IMR-90 (cell line): ENCODE measurements around the gene CADM4. TPM values are rescaled to one million over a fixed set of nuclear protein-coding genes. Genes with fewer than 3 reads are reported as not detected.

Source experiments
- ATAC-seq: fragments of 200-7000 bp; cut with Tn5 transposase; 2 replicates; pipeline ENCODE4 v1.9.1; 2020; ENCODE audit warnings: low read depth, mild to moderate bottlenecking, moderate library complexity
- BruUV-seq: library from RNA; stranded (reverse); fragments of 400-500 nt; replicated peaks from 2 replicates; lab custom pipeline; 2021; lab: Mats Ljungman, UMichigan
- CTCF ChIA-PET: fragments of 300-600 bp; formaldehyde crosslinking; extraction: SDS; loops from one replicate; lab custom pipeline; 2021; ENCODE audit warnings: antibody characterized with exemption; lab: Yijun Ruan, JAX
- POLR2A ChIA-PET: fragments of 300-600 bp; sonication (Branson Sonifier 250); formaldehyde crosslinking; loops from one replicate; lab custom pipeline; 2022; ENCODE audit warnings: antibody characterized with exemption; ENCODE audit not compliant: unreplicated experiment; lab: Charles Lee
- DNase-seq: peaks from one replicate; pipeline ENCODE4 v3.0.0; 2013
- H2AFZ ChIP-seq: replicated peaks from 2 replicates; pipeline ENCODE3; 2013; ENCODE audit warnings: low read length, mild to moderate bottlenecking; ENCODE audit not compliant: poor library complexity
- H2AK5ac ChIP-seq: 2 replicates; pipeline ENCODE4 v1.6.1; 2013; ENCODE audit warnings: low read depth, low read length, inconsistent platforms
- H2AK9ac ChIP-seq: replicated peaks from 2 replicates; pipeline ENCODE3; 2013; ENCODE audit warnings: mild to moderate bottlenecking, low read depth, low read length, moderate library complexity; ENCODE audit not compliant: poor library complexity
- H2BK120ac ChIP-seq: 2 replicates; pipeline ENCODE4 v1.6.1; 2013; ENCODE audit warnings: low read depth, low read length, inconsistent platforms
- H2BK15ac ChIP-seq: 3 replicates; pipeline ENCODE4 v1.6.1; 2013; ENCODE audit warnings: low read depth, low read length, inconsistent platforms
- H2BK20ac ChIP-seq: 2 replicates; pipeline ENCODE4 v1.6.1; 2013; ENCODE audit warnings: low read depth, mild to moderate bottlenecking, inconsistent platforms, low read length, moderate library complexity
- H2BK5ac ChIP-seq: 2 replicates; pipeline ENCODE4 v1.6.1; 2013; ENCODE audit warnings: mild to moderate bottlenecking, low read depth, low read length, inconsistent platforms; ENCODE audit not compliant: poor library complexity, severe bottlenecking
- H3K14ac ChIP-seq: replicated peaks from 2 replicates; pipeline ENCODE4 v1.6.1; 2013; ENCODE audit warnings: low read depth, low read length, inconsistent platforms
- H3K18ac ChIP-seq: 2 replicates; pipeline ENCODE4 v1.6.1; 2013; ENCODE audit warnings: low read depth, low read length, control low read depth
- H3K23ac ChIP-seq: 2 replicates; pipeline ENCODE4 v1.6.1; 2013; ENCODE audit warnings: low read depth, low read length, inconsistent platforms
- H3K27ac ChIP-seq: 2 replicates; pipeline ENCODE4 v1.5.1; 2013; ENCODE audit warnings: mild to moderate bottlenecking, control low read depth, low read length; ENCODE audit not compliant: insufficient read depth
- H3K27me3 ChIP-seq: 2 replicates; pipeline ENCODE4 v1.6.1; 2013; ENCODE audit warnings: low read length; ENCODE audit not compliant: control insufficient read depth, insufficient read depth
- H3K36me3 ChIP-seq: 2 replicates; pipeline ENCODE4 v1.6.1; 2013; ENCODE audit warnings: low read length, mixed read lengths; ENCODE audit not compliant: control insufficient read depth, insufficient read depth
- H3K4ac ChIP-seq: 2 replicates; pipeline ENCODE4 v1.6.1; 2013; ENCODE audit warnings: low read depth, low read length, inconsistent platforms
- H3K4me1 ChIP-seq: 2 replicates; pipeline ENCODE4 v1.6.1; 2013; ENCODE audit warnings: low read length, mixed read lengths; ENCODE audit not compliant: control insufficient read depth, insufficient read depth
- H3K4me2 ChIP-seq: 2 replicates; pipeline ENCODE4 v1.6.1; 2013; ENCODE audit warnings: low read depth, mild to moderate bottlenecking, control low read depth, low read length, moderate library complexity
- H3K4me3 ChIP-seq: 2 replicates; pipeline ENCODE4 v1.5.1; 2013; ENCODE audit warnings: low read depth, mild to moderate bottlenecking, control low read depth, low read length, moderate library complexity; ENCODE audit not compliant: insufficient read depth
- H3K56ac ChIP-seq: 2 replicates; pipeline ENCODE4 v1.6.1; 2013; ENCODE audit warnings: low read length, inconsistent platforms; ENCODE audit not compliant: insufficient read depth; ENCODE audit errors: extremely low read depth
- H3K79me1 ChIP-seq, 2 experiments: 2 replicates each; pipeline ENCODE4 v1.6.1; 2013; ENCODE audit warnings: low read length in 2 of 2, inconsistent platforms in 1 of 2, low read depth in 1 of 2
- H3K9ac ChIP-seq: 2 replicates; pipeline ENCODE4 v1.6.1; 2013; ENCODE audit warnings: low read depth, low read length, control low read depth
- H3K9me1 ChIP-seq: 2 replicates; pipeline ENCODE4 v1.6.1; 2013; ENCODE audit warnings: low read length, inconsistent platforms; ENCODE audit not compliant: insufficient read depth
- H3K9me3 ChIP-seq: 2 replicates; pipeline ENCODE4 v1.6.1; 2013; ENCODE audit warnings: low read length; ENCODE audit not compliant: control insufficient read depth, insufficient read depth
- H4K20me1 ChIP-seq: 2 replicates; pipeline ENCODE4 v1.6.1; 2013; ENCODE audit warnings: low read length, inconsistent platforms; ENCODE audit not compliant: insufficient read depth
- H4K5ac ChIP-seq: 2 replicates; pipeline ENCODE4 v1.6.1; 2013; ENCODE audit warnings: mild to moderate bottlenecking, low read depth, low read length, control low read depth
- H4K8ac ChIP-seq, 2 experiments: 2 replicates each; pipeline ENCODE4 v1.6.1; 2013; ENCODE audit warnings: low read depth in 2 of 2, low read length in 2 of 2, control low read depth in 1 of 2, inconsistent platforms in 1 of 2
- H4K91ac ChIP-seq: 2 replicates; pipeline ENCODE4 v1.6.1; 2013; ENCODE audit warnings: low read depth, low read length, inconsistent platforms; ENCODE audit not compliant: insufficient read depth
- CEBPB ChIP-seq: IDR thresholded peaks from 2 replicates; pipeline ENCODE4 v1.6.1; 2012; ENCODE audit warnings: low read depth, low read length, improper control_type of control experiment
- CHD1 ChIP-seq: IDR thresholded peaks from 2 replicates; pipeline ENCODE4 v1.6.1; 2012; ENCODE audit warnings: low read depth, low read length, improper control_type of control experiment
- CTCF ChIP-seq: conservative IDR thresholded peaks from 2 replicates; pipeline ENCODE4 v1.5.1; 2012; ENCODE audit warnings: mild to moderate bottlenecking, low read depth, low read length, improper control_type of control experiment
- ELK1 ChIP-seq: fragments of 150-350 bp; IDR thresholded peaks from 2 replicates; pipeline ENCODE4 v1.6.1; 2016; ENCODE audit warnings: low read depth, mild to moderate bottlenecking, low read length, moderate library complexity, borderline replicate concordance
- MAFK ChIP-seq: IDR thresholded peaks from 2 replicates; pipeline ENCODE4 v1.6.1; 2012; ENCODE audit warnings: low read depth, low read length, improper control_type of control experiment
- MAZ ChIP-seq: IDR thresholded peaks from 2 replicates; pipeline ENCODE4 v1.6.1; 2012; ENCODE audit warnings: low read depth, mild to moderate bottlenecking, low read length, improper control_type of control experiment, moderate library complexity, borderline replicate concordance
- MXI1 ChIP-seq: IDR thresholded peaks from 2 replicates; pipeline ENCODE4 v1.6.1; 2012; ENCODE audit warnings: low read depth, mild to moderate bottlenecking, low read length, moderate library complexity, borderline replicate concordance
- NFE2L2 ChIP-seq: fragments of 150-350 bp; IDR thresholded peaks from 2 replicates; pipeline ENCODE4 v1.6.1; 2016; ENCODE audit warnings: low read depth, mild to moderate bottlenecking, low read length
- RAD21 ChIP-seq: IDR thresholded peaks from 2 replicates; pipeline ENCODE4 v1.6.1; 2012; ENCODE audit warnings: low read length, improper control_type of control experiment
- RFX5 ChIP-seq: IDR thresholded peaks from 2 replicates; pipeline ENCODE4 v1.8.0; 2012; ENCODE audit warnings: low read depth, mild to moderate bottlenecking, low read length, moderate library complexity
- SMC3 ChIP-seq: fragments of 150-350 bp; IDR thresholded peaks from 2 replicates; pipeline ENCODE4 v1.6.1; 2016; ENCODE audit warnings: low read depth, mild to moderate bottlenecking, antibody characterized with exemption, low read length, moderate library complexity
- USF2 ChIP-seq: fragments of 150-350 bp; IDR thresholded peaks from 2 replicates; pipeline ENCODE4 v1.6.1; 2017; ENCODE audit warnings: mild to moderate bottlenecking, antibody characterized with exemption, low read length, low read depth
- whole genome bisulfite sequencing, 2 experiments: methylation state at CpG; one replicate each; pipeline versions ENCODE4 v1.1.5 to v1.1.7; 2013; ENCODE audit warnings: missing lambda C conversion rate in 2 of 2; ENCODE audit not compliant: insufficient read length in 1 of 2; ENCODE audit errors: extremely low coverage in 2 of 2; 5-methylcytosine and 5-hydroxymethylcytosine counted together
- dilution Hi-C: fragments of 300-500 bp; cut with HindIII; formaldehyde crosslinking; loops from one replicate; pipeline ENCODE4 v1.14.3; 2018; ENCODE audit warnings: low sequenced_read_pairs; ENCODE audit not compliant: unreplicated experiment
- in situ Hi-C: fragments of 300-500 bp; cut with MboI; formaldehyde crosslinking; loops from 3 replicates; pipeline ENCODE4 v1.14.3; 2019; ENCODE audit warnings: low sequenced_read_pairs, inconsistent platforms, mixed read lengths
- intact Hi-C: fragments of 100-400 bp; cut with micrococcal nuclease; formaldehyde crosslinking; loops from 2 replicates; pipeline ENCODE4 v1.10.0; 2022
- polyA plus RNA-seq, 3 experiments: library from polyadenylated mRNA; depleted of rRNA; stranded (reverse); fragments of >200 nt; gene quantifications; 2 replicates each; pipeline ENCODE4 v1.2.3, GENCODE V29; 2012; ENCODE audit warnings: low replicate concordance in 1 of 3
- total RNA-seq: library from RNA; depleted of rRNA; stranded (reverse); fragments of >200 nt; gene quantifications from 2 replicates; pipeline ENCODE4 v1.2.3, GENCODE V29; 2012

Gene CADM4
- total and polyA plus RNA-seq, 2 of the 4 experiments (the other 2 are of a cell fraction), result 2.0 to 4.9 TPM

GRCh38 chr19:43651758-43652545, 12.3 kb upstream of the CADM4 start:
- peaks cover 58% of the 10 kb centered on the region for H3K36me3 ChIP-seq
- H3K27ac ChIP-seq, result no peak overlapping the region
- no peaks in the 10 kb centered on the region for H3K27me3 ChIP-seq
- H4K20me1 ChIP-seq, result peaks cover 6% of the 10 kb centered on the region; the same call in 1 of the 2 replicates
- 88% methylated on average over 4 of the region's 14 CpGs; no CpG with 5 or more reads in 1 of the 2 experiments for WGBS, 2 experiments
- no peak overlapping the region for H2AK5ac ChIP-seq
- H4K5ac ChIP-seq, result 0 out of 2 replicates have a peak overlapping the region, but pooled peaks have one; percentile 15
- DNase-seq (peak; percentile 65), ATAC-seq (peak; percentile 95)
- no peaks in the 10 kb centered on the region for H3K9me3 ChIP-seq
- peak overlapping the region; percentile 42 for H2AK9ac ChIP-seq
- no TSS peak for BruUV-seq
- intact Hi-C loops (loop anchor here (2.0 to 5.0 kb wide), 3 partner anchors 55 to 220 kb away; partner anchors contain the start of genes IRGQ and ZNF576), in situ Hi-C loops (loop anchor here (5.0 kb wide), 1 partner anchor 100 kb away; no protein-coding TSS in a partner anchor), dilution Hi-C loops (no loop called here)
- no peak overlapping the region for H2BK15ac ChIP-seq
- H3K18ac ChIP-seq, result no peak overlapping the region
- H3K9me1 ChIP-seq, result no peaks in the 10 kb centered on the region
- no peak overlapping the region for H3K4me3 ChIP-seq
- POLR2A ChIA-PET, result no interaction called here
- no peak overlapping the region for H3K4ac ChIP-seq
- no peaks in the 10 kb centered on the region for H3K4me1 ChIP-seq
- peak overlapping the region in 1 of 2 experiments; percentile 26; a peak in 1 of 4 replicates for H4K8ac ChIP-seq
- no peak for TF ChIP-seq MXI1
- TF ChIP-seq CEBPB, result no peak
- TF ChIP-seq CTCF, result peak; percentile 67
- no peak for TF ChIP-seq RFX5
- TF ChIP-seq USF2, result no peak
- peak; percentile 62 for TF ChIP-seq RAD21
- no peak for TF ChIP-seq MAFK
- no peak for TF ChIP-seq ELK1
- TF ChIP-seq SMC3, result peak; percentile 53
- no peak; the same call in 1 of the 2 replicates for TF ChIP-seq MAZ
- no peak for TF ChIP-seq NFE2L2
- no peak for TF ChIP-seq CHD1
- H3K14ac ChIP-seq, result no peak overlapping the region
- H3K23ac ChIP-seq, result no peak overlapping the region
- no peak overlapping the region for H4K91ac ChIP-seq
- CTCF ChIA-PET, result no interaction called here
- peaks cover 12 to 35% of the 10 kb centered on the region in 2 experiments; a peak in 3 of 4 replicates for H3K79me1 ChIP-seq
- H2BK20ac ChIP-seq, result no peak overlapping the region
- no peak overlapping the region for H3K9ac ChIP-seq
- no peak overlapping the region for H3K4me2 ChIP-seq
- H3K56ac ChIP-seq, result no peak overlapping the region
- peak overlapping the region; percentile 12 for H2AFZ ChIP-seq
- H2BK5ac ChIP-seq, result no peak overlapping the region
- H2BK120ac ChIP-seq, result no peak overlapping the region
